ENCODE measurements around the gene GSTA4.
"Not testable (repeated sequence)": the region's sequence is repeated elsewhere in the genome, so short reads cannot be mapped to it uniquely, and the experiment has no call there.

Gene GSTA4

DNA sequence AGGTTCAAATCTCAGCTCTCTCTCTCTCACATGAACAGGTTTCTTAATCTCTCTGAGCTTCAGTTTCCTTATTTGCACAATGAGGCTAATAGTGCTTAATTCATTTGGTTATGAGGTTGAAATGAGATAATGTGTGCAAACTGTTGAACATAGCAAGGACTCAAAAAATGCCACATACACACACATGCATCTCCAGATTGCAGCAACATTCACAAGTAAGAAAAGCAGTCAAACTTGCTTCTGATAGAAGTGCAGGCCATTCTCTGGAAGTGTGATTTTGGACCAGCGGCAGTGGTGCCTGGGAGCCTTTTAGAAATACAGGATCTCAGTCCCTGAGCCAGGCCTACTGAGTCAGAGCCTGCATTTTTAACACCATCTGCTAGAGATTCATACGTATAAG, 25.7 kb downstream of the GSTA4 start:
- no peak for DNase-seq

DNA sequence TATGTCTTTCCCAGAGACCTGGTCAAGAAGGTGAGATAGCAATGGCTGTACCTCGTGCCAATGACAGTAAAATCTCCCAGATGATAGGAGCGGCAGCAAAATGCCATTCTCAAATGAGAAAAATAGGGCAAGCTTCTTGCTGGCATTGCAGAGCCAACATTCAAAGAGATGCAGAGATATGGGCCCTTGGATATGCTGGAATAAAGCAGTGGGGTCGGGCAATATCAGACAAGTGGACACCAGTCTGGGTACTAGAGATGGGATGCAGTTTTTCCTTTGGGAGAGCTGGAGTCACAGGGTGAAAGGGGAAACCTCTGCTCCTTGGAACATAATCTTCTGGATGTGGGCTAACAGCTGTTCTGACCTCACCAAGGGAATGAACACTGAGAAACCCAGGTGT, 29.0 kb downstream of the GSTA4 start:
- no peak for DNase-seq

GRCh38 chr6:52965380-52965779, 29.7 kb downstream of the GSTA4 start:
- DNase-seq: no peak

DNA sequence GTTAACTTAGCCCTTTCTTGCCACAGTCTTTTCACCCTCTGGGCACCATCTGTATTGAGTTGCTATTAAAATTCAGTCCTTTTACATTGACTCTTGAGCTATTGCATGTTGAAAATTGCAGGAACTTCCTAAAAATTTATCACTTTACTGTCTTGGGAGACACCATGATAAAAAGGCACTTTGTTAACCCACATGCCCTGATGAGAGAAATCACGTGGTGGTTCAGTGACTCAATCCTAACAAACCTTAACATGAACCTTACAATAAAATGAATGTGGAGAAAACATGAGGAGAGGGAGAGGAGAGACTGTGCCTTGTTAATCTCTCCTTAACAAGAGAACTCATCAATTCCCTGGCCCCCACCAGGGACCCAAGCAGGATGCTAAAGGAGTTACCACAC, 30.8 kb downstream of the GSTA4 start:
- DNase-seq: no peak

DNA sequence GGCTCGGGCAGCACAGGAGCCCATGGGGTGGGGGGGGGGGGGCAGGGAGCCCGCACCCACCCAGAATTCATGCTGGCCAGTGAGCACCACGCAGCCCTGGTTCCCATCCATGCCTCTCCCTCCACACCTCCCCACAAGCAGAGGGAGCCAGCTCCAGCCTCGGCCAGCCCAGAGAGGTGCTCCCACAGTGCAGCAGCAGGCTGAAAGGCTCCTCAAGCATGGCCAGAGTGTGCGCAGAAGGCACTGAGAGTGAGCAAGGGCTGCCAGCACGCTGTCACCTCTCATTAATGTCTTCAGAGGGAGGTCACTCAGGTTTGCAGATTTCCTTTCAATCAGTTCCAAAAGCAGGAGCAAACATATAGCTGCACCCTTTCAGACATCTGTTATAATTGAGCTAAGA, 32.4 kb downstream of the GSTA4 start:
- DNase-seq: no peak

GRCh38 chr6:52961022-52961421, 34.1 kb downstream of the GSTA4 start:
- DNase-seq: not testable (repeated sequence)

DNA sequence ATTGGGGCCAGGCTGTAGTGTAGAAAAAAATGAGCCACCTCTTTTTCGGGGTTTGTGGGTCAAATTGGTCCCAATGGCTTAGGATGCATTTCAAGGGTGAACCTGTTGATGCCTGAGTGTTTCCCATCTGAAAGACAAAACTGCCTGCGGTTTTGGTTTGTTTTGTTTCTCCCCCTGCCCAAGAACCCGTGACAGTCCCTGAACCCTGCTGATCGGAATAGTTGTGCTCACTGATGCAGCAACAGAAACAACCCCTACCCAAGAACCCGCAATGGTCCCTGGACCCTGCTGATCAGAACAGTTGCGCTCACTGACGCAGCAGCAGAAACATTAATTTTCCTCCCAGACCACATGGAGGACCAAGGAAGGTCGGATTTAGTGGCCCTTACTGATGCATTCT, 34.9 kb downstream of the GSTA4 start:
- not testable (repeated sequence) for DNase-seq

DNA sequence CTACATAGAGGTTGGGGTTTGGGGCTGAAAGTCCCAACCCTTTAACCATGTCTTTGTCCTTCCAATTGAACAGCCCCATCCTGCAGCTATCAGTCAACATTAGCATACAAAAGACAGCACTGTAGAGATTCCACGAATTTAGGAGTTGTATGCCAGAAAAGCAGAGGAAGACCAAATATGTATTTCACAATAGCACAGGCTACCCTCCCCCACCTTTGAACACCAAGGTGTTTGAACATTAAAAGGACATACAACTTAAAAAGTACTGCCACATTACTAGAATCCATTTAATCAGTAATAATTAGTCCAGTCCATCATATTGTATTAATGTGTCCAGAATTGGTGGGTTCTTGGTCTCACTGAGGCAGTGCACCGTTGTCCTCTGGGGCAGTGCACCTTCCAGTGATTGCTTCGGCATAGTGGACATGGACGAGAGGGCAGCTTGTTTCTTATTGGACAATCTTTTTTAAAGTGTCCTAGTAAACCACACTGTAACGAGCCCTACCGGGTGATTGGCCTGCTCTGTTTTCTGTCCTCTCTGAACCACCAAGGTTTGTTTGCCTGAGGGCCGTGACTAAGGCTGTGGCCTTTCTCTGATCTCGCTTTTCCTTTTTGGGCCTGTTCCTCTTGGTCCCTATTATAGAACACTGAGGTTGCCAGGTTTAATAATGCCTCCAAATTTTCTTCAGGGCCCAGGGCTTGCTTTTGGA, 36.4 kb downstream of the GSTA4 start:
- no peak for DNase-seq

DNA sequence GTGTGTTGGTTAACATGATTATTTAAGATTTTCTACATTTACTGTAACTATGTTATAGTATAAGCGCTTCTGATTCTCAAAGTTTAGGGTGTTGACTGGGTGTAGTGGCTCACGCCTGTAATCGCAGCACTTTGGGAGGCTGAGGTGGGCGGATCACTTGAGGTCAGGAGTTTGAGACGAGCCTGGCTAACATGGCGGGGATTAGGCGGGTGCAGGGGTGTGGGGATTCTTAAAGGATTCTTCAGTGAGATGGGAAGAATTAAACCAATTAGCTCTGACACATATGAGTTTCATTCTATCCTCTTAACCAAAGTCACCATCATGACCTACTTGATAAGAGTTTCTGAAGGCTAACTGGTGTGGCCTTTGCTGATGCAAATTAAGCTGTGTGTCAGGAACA, 39.2 kb downstream of the GSTA4 start:
- no peak for DNase-seq

GRCh38 chr6:52953911-52954839, 40.9 kb downstream of the GSTA4 start:
- DNase-seq: no peak

- no peak for DNase-seq
Measured at GRCh38 chr6:52946306-52946705, 48.8 kb downstream of the GSTA4 start.

DNA sequence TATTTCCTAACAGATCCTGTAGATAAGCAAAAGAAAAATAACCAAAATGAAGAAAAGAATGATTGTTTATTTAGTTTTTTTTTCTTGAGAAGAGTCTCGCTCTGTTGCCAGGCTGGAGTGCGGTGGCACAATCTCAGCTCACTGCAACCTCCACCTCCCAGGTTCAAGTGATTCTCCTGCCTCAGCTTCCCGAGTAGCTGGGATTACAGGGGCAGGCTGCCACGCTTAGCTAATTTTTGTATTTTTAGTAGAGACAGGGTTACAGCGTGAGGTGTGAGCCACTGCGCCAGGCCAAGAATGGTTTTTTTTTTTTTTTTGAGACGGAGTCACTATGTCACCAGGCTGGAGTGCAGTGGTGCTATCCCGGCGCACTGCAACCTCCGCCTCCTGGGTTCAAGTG, 52.3 kb downstream of the GSTA4 start:
- DNase-seq: not testable (repeated sequence)

GRCh38 chr6:52942221-52942620, 52.9 kb downstream of the GSTA4 start:
- DNase-seq: no peak

DNA sequence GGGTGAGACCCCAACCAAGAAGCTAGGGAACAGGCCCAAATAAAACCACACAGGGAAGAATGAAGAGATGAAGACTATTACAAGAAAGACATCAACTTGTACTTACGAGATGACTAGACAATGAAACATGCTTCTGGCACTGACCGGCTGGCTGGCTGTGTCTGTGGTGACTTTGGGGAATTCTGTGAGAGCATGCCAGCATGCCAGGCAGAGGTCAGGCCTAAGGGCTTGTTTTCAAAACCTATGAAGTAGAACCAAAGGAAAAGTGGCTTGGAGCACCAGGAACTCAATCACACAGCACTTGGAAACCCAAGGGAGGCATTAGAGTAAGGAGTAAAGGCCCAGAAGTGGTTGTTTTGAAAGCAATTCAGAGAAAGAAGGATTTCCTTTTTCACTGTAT, 57.2 kb downstream of the GSTA4 start:
- no peak for DNase-seq

DNA sequence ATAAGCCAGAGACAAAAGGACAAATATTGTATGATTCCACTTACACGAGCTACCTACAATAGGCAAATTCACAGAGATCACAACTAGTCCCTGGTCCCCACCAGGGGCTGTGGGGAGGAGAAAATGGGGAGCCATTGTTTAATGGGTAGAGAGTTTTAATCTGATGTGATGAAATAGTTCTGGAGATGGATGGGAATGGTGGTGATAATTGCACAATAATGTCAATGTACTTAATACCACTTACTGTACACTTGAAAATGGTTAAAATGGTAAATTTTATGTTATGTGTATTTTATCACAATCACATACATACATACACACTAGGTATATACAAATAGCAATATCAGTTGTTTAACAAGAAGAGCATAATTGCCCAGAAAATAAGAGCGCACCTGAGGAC, 61.3 kb downstream of the GSTA4 start:
- no peak for DNase-seq

DNA sequence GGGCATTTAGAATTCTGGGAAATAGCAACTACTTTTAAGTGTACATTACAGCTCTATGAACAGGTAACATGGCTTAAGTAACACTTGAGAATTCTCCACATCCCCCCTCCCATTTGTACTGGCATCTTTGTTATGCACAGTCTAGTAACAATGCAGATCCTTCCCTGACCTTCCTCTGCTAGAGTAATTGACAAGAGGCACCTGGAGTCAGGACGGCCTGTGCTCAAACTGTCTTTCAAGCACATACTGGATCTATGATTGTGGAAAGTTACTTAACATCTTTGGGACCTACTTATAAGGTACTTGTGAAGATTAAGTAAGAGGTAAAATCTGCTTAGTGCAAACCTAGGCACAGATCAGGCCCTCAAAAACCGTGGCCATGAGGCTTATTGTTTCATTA, 63.7 kb downstream of the GSTA4 start:
- no peak for DNase-seq

DNA sequence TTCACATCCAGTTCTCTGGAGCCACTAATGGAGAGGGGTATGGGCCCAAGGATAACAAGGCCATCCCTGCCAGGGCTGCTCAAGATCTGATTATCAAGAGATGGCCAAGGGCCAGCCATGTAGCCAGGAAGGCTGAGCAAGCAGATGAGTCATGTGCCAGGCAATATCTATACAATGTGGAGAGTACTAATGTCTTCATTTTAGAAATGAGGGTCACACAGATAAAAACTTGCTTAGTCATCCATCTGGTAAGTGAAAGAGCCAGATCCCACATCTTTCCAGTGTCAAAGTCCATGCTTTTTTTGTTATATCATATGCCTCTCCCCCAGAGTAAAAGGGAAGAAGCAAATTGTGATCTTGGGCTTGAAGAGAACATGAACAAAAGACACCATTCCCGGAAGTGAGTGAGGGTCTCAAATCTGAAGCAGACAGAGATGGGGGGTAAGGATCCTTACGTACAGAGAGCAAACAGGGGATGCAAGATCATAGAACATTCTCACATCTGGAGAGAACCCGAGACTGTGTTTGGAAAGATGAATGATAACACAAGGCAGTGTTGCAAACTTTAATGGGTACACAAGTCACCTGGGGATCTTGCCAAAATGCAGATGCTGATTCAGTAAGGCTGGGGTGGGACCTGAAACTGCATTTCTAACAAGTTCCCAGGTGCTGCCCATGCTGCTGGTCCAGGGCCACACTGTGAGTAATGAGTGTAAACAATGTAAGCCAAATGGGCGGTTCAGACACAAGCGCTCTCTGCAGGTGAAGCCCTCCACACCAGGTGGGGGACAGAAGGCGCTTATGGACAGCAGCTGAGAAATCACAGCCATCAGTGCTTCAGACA, 65.5 kb downstream of the GSTA4 start:
- DNase-seq: no peak
